GM23248 (cell line): Measurements from ENCODE around the gene PGC. TPM values are rescaled to one million over a fixed set of nuclear protein-coding genes. Genes with fewer than 3 reads are reported as not detected.

Experiments
- DNase-seq: peaks from one replicate; pipeline ENCODE4 v3.0.0-alpha.2; 2015
- H2AFZ ChIP-seq: fragments of 200-600 bp; sonication (generic); 2 replicates; pipeline ENCODE4 v1.6.1; 2016; ENCODE audit warnings: antibody characterized with exemption
- H3F3A ChIP-seq: fragments of 200-600 bp; sonication (generic); 2 replicates; pipeline ENCODE4 v1.6.1; 2016; ENCODE audit warnings: mild to moderate bottlenecking, antibody characterized with exemption, mixed run types; ENCODE audit not compliant: insufficient read depth
- H3K27ac ChIP-seq: fragments of 200-600 bp; sonication (generic); 2 replicates; pipeline ENCODE4 v1.5.1; 2016; ENCODE audit warnings: mild to moderate bottlenecking
- H3K27me3 ChIP-seq: fragments of 200-600 bp; sonication (generic); replicated peaks from 2 replicates; pipeline ENCODE4 v1.6.1; 2016; ENCODE audit warnings: mild to moderate bottlenecking; ENCODE audit not compliant: insufficient read depth
- H3K36me3 ChIP-seq: fragments of 200-600 bp; sonication (generic); 2 replicates; pipeline ENCODE4 v1.6.1; 2016; ENCODE audit warnings: low read depth, mild to moderate bottlenecking
- H3K4me1 ChIP-seq: fragments of 200-600 bp; sonication (generic); 2 replicates; pipeline ENCODE4 v1.6.1; 2016; ENCODE audit warnings: mild to moderate bottlenecking; ENCODE audit not compliant: insufficient read depth
- H3K4me2 ChIP-seq: fragments of 200-600 bp; sonication (generic); one replicate; pipeline ENCODE4 v1.6.1; 2016; ENCODE audit warnings: mild to moderate bottlenecking; ENCODE audit not compliant: unreplicated experiment
- H3K4me3 ChIP-seq: fragments of 200-600 bp; sonication (generic); 2 replicates; pipeline ENCODE4 v1.5.1; 2016; ENCODE audit warnings: mild to moderate bottlenecking
- H3K79me2 ChIP-seq: fragments of 200-600 bp; sonication (generic); 2 replicates; pipeline ENCODE4 v1.6.1; 2016; ENCODE audit warnings: mild to moderate bottlenecking; ENCODE audit not compliant: insufficient read depth
- H3K9ac ChIP-seq: fragments of 200-600 bp; sonication (generic); 2 replicates; pipeline ENCODE4 v1.6.1; 2016; ENCODE audit warnings: mild to moderate bottlenecking
- H3K9me2 ChIP-seq: fragments of 200-600 bp; sonication (generic); 2 replicates; pipeline ENCODE4 v1.6.1; 2016; ENCODE audit warnings: mixed run types, mild to moderate bottlenecking, moderate library complexity; ENCODE audit not compliant: insufficient read depth
- H3K9me3 ChIP-seq: fragments of 200-600 bp; sonication (generic); one replicate; pipeline ENCODE4 v1.6.1; 2017; ENCODE audit warnings: low read depth
- H4K20me1 ChIP-seq: fragments of 200-600 bp; sonication (generic); 2 replicates; pipeline ENCODE4 v1.6.0; 2016; ENCODE audit not compliant: insufficient read depth
- EZH2 ChIP-seq: fragments of 200-600 bp; sonication (generic); IDR thresholded peaks from 2 replicates; pipeline ENCODE4 v1.6.1; 2018; ENCODE audit warnings: antibody characterized with exemption, mild to moderate bottlenecking; ENCODE audit not compliant: insufficient read depth, poor library complexity, severe bottlenecking
- EZH2phosphoT487 ChIP-seq: fragments of 200-600 bp; sonication (generic); IDR thresholded peaks from 2 replicates; pipeline ENCODE4 v1.6.1; 2018; ENCODE audit warnings: antibody characterized with exemption, moderate library complexity, mild to moderate bottlenecking, low read depth; ENCODE audit not compliant: insufficient read depth
- WGBS, 2 experiments: methylation state at CpG; one replicate each; pipeline ENCODE4 v1.1.6; 2015 to 2017; ENCODE audit warnings: low lambda C conversion rate in 2 of 2, low coverage in 1 of 2; ENCODE audit errors: missing lambda C conversion rate in 2 of 2; 5-methylcytosine and 5-hydroxymethylcytosine counted together
- in situ Hi-C: fragments of 300-500 bp; cut with MboI; formaldehyde crosslinking; loops from 2 replicates; pipeline ENCODE4 v1.15.0; 2020
- polyA plus RNA-seq: library from polyadenylated mRNA; unstranded; fragments of >200 nt; fragmentation: Nextera tagmentation; extraction: Ambion mirVana; gene quantifications from 2 replicates; pipeline ENCODE4 v1.2.1, GENCODE V29; 2016
- total RNA-seq: library from RNA; depleted of rRNA; stranded (reverse); fragments of >200 nt; shearing (Covaris generic); gene quantifications from 2 replicates; pipeline ENCODE4 v1.2.3, GENCODE V29; 2014

The PGC gene
- total and polyA plus RNA-seq, 2 experiments from 2014 or later: not detected

DNA sequence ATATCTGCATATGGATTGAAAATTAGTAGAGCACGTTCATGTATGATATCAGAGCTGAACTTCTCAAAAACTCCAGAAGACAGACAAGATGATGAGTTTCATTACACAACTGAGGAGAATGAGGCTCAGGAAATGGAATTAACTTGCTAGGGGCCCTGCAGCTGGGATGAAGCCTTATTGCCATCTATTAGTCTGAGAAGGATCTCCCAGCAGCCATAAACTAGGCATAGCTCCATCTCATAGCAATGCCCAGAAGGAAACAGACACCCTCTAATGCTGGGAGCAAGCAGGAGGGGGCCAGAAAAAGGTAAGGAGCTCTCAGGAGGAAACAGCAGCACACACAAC is 29.8 kb downstream of the PGC start:
- Histone ChIP-seq H3K4me2 (no peak overlapping the region), H3K36me3 (no peaks in the 10 kb centered on the region)

DNA sequence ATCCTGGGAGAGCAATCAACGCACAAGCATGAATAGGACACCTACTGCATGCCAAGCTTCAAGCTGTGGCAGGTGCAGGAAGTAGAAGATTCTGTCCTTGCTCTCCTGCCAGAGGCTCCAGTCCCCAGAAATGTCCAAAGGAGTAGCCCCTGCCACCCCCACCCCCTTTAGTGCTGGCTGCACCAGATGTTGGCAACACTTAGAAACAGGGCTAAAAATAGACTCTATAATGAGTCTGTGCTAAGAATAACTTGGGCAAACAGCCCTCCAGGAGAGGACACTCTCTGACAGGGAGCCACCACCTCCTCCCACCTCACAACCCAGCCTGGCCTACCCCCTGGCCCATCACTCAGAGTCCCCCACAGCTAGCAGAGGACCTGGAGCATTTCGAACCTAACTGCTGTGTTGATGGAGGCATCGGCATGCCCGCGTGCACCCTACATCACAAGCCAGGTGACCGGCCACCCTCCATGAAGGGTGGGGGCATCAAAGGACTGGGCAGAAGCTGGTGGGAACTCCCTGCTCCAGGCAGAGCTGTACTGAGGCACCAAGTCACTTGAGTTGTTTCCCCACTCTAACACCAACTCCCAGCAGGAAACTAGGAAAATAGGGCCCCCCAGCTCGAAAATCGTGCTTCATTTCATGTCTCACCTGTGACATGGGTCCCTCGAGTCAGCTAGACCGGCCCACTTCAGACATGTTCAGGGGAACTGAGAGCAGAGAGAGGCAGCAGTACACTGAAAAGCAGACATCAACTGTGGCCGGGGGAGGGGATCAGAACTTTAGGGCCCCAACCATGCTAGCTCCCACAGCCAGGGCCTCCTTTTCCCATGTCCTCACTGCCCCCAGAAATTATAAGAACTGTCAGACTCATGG is 30.4 kb downstream of the PGC start:
- Histone ChIP-seq H3K4me1 (peaks cover 23% of the 10 kb centered on the region), H3K36me3 (no peaks in the 10 kb centered on the region), H3K4me3 (no peak overlapping the region), H2AFZ (no peak overlapping the region), H3F3A (no peaks in the 10 kb centered on the region), H3K4me2 (no peak overlapping the region), H3K9me3 (no peaks in the 10 kb centered on the region), H3K9ac (no peak overlapping the region), H3K27ac (no peak overlapping the region), H3K27me3 (no peaks in the 10 kb centered on the region), H3K79me2 (no peaks in the 10 kb centered on the region), H3K9me2 (no peaks in the 10 kb centered on the region), H4K20me1 (no peaks in the 10 kb centered on the region)
- peak; percentile 27 for DNase-seq
- 78% methylated on average over 11 of the region's 11 CpGs for WGBS, 2 experiments
- TF ChIP-seq EZH2phosphoT487 (no peak), EZH2 (no peak)
- in situ Hi-C loops: no loop called here

More for the DNA sequence above, 29.8 kb downstream of the PGC start:
- in situ Hi-C loops: no loop called here
- no peaks in the 10 kb centered on the region for H3K9me2 ChIP-seq
- H3K27me3 ChIP-seq: no peaks in the 10 kb centered on the region
- TF ChIP-seq EZH2phosphoT487: no peak
- TF ChIP-seq EZH2: no peak
- no peak overlapping the region for H3K9ac ChIP-seq
- H3K27ac ChIP-seq: no peak overlapping the region
- H4K20me1 ChIP-seq: no peaks in the 10 kb centered on the region
- H3K9me3 ChIP-seq: no peaks in the 10 kb centered on the region
- no peak for DNase-seq
- H2AFZ ChIP-seq: no peak overlapping the region
- no peaks in the 10 kb centered on the region for H3K79me2 ChIP-seq
- no peak overlapping the region for H3K4me3 ChIP-seq
- no peaks in the 10 kb centered on the region for H3F3A ChIP-seq
- H3K4me1 ChIP-seq: peaks cover 23% of the 10 kb centered on the region
- whole genome bisulfite sequencing, 2 experiments: 65 to 78% methylated on average over 1 of the region's 1 CpG

DNA sequence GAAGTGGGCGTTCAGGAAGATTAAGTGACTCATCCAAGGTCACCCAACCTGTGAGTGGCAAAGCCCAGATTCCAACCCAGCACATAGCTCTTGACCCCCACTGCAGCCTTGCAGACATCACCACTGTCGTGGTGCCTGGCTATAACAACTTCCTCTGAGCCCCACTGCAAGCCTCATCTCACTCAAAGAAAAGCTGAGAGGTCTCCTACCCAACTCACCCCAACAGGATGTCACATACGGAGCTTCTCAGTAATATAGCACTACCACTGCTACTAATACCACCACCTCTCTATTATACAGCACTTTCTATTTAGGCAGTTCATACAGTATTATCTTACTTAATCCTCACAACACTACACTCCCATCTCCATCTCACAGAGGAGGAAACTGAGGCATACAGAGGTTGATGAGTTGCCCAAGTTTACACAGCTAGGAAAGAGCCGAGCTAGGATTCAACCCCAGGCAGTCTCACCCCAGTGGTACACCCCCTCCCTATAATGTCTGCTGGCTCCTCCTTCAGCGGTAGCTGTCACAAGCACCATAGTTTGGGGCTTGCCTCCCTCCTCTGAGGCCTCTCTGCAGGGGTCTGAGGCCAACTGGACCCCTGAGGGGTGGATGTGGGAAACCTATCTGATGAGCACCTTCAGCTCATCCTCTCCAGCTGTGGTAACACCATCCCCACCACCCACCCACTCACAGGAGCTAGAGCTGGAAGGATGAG is 31.2 kb downstream of the PGC start:
- H3K27me3 ChIP-seq: no peaks in the 10 kb centered on the region
- no peaks in the 10 kb centered on the region for H3K79me2 ChIP-seq
- no peak overlapping the region for H3K9ac ChIP-seq
- H3F3A ChIP-seq: no peaks in the 10 kb centered on the region
- TF ChIP-seq EZH2phosphoT487: no peak
- no peak for TF ChIP-seq EZH2
- DNase-seq: no peak
- no peak overlapping the region for H3K4me3 ChIP-seq
- H3K36me3 ChIP-seq: no peaks in the 10 kb centered on the region
- 90 to 94% methylated on average over 5 of the region's 5 CpGs for WGBS, 2 experiments
- peaks cover 23% of the 10 kb centered on the region for H3K4me1 ChIP-seq
- no peaks in the 10 kb centered on the region for H3K9me3 ChIP-seq
- in situ Hi-C loops: no loop called here
- no peak overlapping the region for H3K27ac ChIP-seq
- no peak overlapping the region for H3K4me2 ChIP-seq
- no peaks in the 10 kb centered on the region for H3K9me2 ChIP-seq
- no peak overlapping the region for H2AFZ ChIP-seq
- no peaks in the 10 kb centered on the region for H4K20me1 ChIP-seq

DNA sequence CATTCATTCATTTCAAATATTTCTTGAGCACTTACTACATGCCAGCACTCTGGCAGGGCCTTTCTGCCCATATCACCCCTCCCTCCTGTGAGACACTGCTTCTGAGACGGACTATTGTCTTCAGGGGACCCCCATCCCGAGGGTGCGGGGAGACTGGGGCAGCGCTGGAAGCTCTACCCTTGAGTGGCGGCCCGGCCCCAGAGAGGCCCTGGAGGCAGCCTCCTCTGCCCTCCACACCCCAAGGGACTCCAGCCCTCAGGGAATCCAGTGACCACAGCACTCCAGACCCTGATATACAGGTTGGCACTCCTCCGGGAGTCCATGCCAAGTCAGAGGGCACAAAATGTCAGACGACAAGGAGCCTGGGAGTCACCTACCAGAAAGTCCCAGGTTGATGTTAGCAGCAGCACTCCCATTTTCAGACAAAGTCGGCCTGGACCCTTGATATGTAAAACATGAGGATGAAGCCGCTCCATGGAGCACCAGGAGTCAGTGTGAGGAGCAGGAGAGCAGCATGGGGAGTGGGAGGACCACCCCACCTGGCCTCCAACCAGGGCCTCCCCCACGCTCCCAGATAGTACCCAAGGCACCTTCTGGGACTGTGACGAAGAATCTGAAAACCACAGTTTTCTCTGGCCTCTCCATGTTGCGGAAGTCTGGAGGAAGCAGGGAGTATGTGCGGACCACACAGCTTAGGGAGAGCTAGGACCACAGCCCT is 32.5 kb downstream of the PGC start:
- TF ChIP-seq EZH2phosphoT487 (no peak), EZH2 (no peak)
- Histone ChIP-seq H3K9ac (no peak overlapping the region), H3K9me2 (no peaks in the 10 kb centered on the region), H3K4me2 (no peak overlapping the region), H3F3A (no peaks in the 10 kb centered on the region), H3K27me3 (no peaks in the 10 kb centered on the region), H3K9me3 (no peaks in the 10 kb centered on the region), H3K36me3 (no peaks in the 10 kb centered on the region), H3K27ac (no peak overlapping the region), H2AFZ (no peak overlapping the region), H4K20me1 (no peaks in the 10 kb centered on the region), H3K4me1 (peaks cover 23% of the 10 kb centered on the region), H3K79me2 (no peaks in the 10 kb centered on the region), H3K4me3 (no peak overlapping the region)
- in situ Hi-C loops: no loop called here
- no peak for DNase-seq
- WGBS, 2 experiments: 94% methylated on average over 14 of the region's 14 CpGs
